MV-4-11 (cell line): ENCODE data around the gene CLEC5A.
"Not testable (repeated sequence)": the region's sequence is repeated elsewhere in the genome, so short reads cannot be mapped to it uniquely, and the experiment has no call there.

ENCODE experiments used
- DNase-seq: peaks from one replicate; lab custom pipeline; 2025; lab: John Stamatoyannopoulos, UW

The CLEC5A gene

DNA sequence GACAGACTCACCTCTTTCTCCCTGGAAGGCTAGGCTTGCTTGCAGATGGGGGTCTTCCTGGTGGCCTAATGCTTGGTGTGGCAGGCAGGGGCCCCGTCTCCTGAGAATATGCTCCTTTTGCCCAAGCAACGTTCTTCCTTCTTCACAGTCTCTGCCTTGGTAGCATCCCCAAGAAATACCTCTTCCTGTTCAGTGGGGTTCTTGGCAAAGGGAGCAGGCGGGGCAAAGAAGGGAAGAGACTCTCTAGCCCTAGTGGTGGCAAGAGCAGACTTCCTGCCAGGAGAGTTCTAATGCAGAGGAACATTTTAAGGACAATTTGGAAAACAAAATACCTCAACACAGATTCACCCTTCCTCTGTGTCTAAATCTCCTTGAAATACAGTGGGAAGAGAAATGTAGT is at the start of gene CLEC5A:
CLEC5A (minus strand) TSS at position 179 of the 400 bp plus-strand sequence. CDS start 682 bp downstream, outside the sequence.
- DNase-seq = no peak

DNA sequence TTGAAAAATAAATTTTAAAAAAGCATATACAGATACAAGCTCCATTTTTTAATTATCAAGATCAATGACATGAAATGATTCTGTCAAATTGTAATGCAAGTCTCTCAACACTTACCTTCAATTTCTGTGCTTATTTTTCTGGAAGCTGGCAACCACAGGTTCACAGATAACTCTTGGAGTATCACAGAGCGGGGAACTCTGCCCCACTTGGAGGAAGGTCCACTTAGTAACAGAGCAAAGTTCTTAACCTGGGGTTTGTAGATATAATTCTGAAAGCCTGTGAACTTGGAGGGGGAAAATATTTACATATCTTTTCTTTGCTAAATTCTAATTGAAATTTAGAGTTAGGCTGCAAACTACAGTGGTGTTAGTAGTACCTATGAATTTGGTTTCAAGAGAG is 46.6 kb upstream of the CLEC5A start:
- DNase-seq = no peak

DNA sequence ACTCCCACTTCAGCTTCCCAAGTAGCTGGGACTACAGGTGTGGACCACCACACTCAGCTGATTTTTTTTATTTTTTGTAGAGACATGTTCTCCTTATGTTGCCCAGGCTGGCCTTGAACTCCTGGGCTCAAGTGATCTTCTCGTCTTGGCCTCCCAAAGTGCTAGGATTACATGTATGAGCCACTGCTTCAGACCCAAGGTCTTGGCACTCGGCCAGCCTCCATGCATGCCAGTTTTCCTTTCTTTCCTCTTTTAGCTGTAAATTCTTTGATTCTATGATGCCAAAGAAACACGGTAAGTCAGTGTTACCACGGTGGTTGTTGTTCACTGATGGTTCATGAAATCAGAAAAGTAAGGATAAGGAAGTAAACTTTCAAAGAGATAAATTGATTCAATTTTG is 45.9 kb upstream of the CLEC5A start:
- DNase-seq = no peak

DNA sequence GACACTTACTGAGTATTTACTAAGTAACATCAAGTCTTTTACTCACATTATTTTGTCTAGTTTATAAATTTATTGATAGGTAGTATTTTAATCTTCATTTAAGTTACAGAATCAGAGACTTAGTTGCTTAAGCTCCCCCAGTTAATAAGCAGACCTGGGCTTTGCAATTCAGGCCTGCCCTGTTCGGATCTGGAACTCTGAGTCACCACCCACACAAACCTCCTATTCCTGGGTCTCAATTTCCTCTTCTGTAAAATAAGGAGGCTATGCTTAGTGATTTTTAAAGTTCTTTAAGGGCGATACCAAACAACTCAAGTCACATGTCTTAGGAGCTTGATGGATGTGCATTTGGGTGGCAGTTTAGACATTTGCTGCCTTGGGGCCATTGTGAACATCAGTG is 45.4 kb upstream of the CLEC5A start:
- peak; percentile 73 for DNase-seq

DNA sequence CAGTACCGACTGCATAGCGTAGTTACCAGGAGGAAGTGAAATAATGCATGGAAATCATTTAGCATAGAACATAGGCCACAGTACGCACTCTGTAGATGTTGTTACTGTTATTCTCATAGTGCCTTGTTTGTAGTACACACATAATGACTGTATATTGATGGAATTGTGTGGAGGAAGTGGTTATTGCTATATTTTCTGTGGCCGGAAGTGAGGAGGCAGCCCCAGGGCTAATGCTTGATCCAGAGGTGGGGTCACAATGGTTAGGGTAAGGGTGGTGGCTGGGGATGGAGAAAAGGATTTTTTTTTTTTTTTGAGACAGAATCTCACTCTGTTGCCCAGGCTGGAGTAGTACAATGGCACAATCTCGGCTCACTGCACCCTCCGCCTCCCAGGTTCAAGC is 44.4 kb upstream of the CLEC5A start:
- peak; percentile 65 for DNase-seq

DNA sequence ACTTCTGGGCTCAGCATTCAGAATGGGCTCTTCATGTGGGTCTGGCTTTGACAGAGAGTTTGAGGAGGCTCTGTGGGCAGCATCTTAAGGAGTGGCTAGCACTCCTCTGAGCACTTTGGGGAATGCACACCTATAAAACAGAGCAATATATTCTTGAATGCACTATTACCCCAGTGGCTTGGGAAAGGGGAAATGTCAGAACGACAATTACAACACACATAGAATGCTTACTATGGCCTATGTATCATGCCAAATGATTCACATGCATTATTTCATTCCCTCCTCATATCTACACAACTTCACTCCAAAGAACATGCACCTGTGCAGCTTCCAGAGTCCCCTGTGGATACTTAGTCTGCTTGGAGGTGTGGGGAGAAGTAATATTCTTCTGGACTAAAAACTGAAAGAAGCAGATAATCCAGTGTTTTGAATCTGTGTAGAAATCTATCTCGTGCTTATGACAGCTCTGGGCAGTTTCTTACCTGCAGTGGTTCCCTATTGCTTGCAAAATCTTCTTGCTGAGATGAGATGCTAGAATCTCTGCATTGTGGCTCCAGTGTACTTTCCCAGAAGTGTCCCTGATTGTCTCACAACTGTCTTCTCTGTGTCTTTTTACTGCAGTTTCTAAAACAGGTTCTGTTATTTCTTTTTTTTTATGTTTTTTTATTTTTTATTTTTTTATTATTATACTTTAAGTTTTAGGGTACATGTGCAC is 43.4 kb upstream of the CLEC5A start:
- DNase-seq = peak; percentile 3

DNA sequence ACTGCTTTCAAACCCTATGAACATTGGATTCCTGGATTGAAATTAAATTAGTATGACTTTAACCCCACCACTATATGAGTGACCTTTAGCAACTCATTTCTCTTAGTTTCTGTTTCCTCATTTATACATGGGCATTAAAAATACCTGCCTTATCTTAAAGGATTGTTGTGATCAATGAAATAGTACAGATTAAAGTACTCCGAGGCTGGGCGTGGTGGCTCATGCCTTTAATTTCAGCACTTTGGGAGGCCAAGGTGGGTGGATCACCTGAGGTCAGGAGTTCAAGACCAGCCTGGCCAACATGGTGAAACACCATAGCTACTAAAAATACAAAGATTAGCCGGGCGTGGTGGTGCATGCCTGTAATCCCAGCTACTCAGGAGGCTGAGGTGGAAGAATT is 41.0 kb upstream of the CLEC5A start:
- not testable (repeated sequence) for DNase-seq

DNA sequence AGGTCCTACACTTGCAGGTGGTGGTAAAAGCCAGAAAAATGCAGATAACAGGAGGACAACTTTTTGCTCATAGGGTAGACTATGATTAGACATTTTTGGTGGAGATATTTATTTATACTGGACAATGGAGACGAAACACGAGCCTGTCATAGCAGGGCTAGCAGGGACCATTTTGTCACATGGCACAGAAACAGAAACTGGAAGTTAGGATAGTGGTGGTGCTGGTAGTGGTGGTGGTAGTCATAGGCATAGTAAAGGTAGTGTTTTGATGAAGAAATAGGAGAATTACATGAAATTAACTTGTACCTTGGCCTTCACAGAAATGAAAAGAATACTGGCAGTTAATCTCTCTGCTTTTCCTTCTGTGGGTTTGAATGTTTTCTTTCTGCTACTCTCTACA is 40.1 kb upstream of the CLEC5A start:
- DNase-seq = no peak

DNA sequence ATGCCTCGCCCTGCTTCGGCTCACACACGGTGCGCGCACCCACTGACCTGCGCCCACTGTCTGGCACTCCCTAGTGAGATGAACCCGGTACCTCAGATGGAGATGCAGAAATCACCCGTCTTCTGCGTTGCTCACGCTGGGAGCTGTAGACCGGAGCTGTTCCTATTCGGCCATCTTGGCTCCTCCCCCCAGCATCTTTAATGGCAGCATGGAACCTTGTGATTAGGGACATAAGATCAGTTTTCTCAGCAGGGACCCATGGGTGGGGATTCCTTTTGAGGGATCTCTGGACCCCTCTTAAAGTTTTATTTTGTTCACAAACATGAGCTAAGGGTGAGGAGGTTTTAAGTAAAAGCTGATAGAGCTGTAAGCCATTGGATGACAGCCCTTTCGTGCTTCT is 39.2 kb upstream of the CLEC5A start:
- DNase-seq = not testable (repeated sequence)

DNA sequence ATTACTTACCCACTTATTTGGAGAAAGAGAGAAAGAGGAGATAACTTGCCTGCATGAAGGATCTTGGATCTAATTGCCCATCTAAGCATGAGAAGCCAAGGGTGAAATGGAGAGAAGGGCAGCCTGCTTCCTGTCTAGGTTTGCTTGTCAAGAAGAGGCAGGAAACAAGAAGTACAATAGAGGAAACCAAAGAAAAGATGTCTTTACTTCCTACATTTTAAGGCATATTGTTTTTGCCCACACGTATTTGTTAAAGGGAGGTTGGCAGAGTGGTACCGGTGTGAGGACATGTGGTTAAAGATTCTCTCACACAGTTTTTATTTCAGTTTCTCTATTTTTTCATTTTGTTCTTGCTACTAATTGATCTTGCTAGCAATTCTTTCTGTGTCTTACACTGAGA is 32.8 kb upstream of the CLEC5A start:
- DNase-seq = peak; percentile 20

DNA sequence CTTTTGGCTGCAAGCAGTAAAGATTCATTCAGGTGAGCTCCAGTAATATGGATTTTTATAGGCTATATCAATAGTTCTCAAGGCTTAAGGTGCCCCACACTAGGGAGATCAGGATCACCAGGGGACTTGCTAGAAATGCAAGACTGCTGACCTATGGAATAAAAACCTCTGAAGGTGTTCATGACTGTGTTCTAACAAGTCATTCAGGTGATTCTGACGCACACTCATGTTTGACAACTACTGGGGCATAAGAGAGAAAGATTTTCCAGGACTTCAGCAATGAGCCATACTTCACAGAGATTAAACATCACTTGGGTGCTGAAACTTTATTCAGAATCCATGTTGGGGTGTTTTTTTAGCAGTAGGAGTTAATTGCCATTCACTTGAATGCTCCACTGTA is 31.6 kb upstream of the CLEC5A start:
- no peak for DNase-seq

DNA sequence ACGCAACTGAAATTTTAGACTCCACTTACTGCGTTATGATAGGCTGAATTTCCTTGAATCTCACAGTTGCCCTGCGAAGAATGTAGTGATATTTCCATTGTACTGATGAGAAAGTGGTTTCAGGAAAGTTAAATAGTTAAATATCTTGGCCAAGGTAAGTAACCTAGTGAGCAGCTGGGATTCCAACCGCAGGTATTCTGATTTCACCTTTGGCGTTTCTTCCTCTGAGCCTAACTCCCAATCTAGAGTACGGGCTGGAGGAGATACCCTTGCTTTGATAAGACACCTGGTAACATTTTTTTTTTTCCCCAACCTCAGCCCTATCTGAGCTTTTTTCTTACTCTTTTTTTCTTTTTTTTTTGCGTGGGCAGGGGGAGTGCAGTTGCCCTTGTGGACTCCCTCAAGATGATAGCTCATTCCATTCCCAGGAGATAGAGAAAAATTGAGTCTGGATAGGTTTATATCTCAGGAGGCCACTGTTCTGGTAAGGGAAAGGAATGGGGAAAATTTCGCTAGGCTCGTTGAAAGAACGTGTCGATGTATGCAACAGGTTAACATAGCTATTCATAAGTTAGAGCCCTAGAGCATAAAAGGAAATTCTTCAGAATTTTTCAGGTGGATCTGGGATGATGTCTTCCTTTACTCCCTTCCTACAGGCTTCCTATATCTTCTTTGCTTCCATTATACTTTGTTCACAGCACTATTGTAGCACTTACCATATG is 29.9 kb upstream of the CLEC5A start:
- no peak for DNase-seq

DNA sequence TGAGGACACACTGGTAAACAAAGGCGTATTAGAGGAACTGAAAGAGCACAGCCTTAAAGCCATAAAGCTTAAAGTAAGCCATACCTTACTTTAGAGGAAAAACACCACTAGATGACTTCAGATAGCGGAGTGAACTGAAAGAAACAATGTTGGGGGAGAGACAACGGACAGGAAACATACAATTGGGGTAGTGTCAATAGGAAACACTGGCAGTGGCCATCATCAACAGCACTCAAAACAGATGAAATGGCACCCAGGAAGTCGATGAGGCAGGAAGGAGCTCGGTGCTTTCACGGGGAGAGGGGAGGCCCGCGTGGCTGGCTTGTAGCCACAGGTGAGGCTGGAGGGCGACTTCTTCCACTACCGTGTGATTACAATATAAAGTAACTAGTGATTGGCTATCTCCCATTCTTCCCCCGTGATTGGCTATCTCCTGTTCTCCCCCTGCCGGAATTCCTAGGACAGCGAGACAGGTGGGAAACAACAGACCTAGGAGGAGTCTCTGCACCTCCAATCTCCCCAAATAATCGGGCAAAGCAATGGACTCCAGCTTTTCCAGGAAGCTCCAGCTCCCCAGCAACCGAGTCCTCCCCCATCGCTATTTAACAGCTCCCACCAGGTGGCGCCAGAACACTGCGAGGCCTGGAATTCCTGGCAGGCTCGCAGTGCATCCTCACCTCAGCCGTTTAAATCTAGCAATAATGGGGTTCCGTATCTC is 29.2 kb upstream of the CLEC5A start:
- DNase-seq = peak; percentile 44

DNA sequence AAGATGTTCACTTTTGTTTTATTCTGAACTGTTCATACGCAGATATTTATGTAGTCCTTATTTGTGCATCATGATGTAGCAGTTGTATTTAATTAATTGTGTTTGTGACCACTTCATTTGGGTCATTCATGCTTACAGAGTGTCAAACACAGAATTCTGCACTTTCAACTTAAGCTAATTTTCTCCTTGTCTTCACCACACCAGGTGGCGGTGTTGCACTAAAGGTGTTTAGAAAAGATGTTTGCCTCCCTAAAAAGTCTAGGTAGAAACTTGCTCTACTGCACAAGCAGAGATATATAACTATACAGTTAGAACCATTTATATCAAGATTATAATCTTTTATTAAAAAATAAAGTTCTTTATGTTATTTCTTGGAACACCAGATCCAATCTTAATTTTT is 28.1 kb upstream of the CLEC5A start:
- DNase-seq = no peak

DNA sequence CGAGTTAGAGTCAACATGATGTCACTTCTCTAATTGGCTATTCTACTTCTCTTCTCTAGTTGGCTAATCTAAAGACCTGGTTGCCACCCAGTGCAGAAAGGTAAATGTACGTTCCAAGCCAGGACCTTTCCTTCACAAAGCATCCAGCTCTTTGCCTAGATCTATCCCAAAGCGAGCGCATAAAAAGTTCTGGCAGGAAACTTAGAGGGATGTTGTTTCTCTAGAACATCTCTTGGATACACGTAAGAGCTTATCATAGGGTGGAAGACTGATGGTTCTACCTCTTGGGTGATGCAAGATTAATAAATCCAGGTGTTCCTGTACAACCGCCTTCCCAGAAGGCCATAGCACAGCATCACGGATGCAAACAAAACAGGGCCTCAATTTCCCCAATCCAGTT is 26.9 kb upstream of the CLEC5A start, which contains the start of gene TAS2R38:
TAS2R38 (minus strand) TSS at position 101 of the 400 bp plus-strand sequence; CDS start at position 17, 84 bp downstream.
- DNase-seq = no peak

DNA sequence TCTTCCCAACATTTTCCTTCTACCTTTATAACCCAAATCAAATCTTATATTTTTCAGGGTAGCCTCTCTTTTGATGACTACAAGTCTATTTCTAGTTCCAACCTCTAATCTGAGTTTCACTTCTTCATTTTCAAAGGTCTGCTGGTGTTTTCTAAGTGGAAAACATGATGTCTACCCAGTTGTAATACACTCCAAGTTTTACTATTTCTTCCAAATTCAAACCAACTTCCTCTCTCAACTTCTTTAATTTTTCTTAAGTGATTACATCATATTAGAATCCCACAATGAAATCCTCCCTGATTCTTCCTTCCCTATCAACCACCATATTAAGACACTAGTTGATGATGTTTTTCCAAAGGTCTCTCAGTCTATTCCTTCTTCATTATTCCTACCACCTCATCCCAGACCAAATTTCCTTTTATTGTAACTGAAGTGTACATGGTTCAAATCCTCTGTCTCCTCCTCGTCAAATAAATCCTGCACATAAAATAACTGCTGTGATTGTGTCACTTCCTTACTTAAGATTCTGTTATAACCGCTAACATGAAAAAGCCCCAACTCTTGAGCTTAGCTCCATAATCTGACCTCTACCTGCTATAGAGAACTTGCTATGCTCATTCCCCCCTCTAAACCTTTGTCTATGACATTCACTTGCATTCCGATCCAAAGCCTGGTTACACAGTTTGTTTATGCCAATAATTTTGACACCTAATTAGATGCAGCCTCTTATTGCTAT is 14.1 kb upstream of the CLEC5A start:
- peak; percentile 98 for DNase-seq

DNA sequence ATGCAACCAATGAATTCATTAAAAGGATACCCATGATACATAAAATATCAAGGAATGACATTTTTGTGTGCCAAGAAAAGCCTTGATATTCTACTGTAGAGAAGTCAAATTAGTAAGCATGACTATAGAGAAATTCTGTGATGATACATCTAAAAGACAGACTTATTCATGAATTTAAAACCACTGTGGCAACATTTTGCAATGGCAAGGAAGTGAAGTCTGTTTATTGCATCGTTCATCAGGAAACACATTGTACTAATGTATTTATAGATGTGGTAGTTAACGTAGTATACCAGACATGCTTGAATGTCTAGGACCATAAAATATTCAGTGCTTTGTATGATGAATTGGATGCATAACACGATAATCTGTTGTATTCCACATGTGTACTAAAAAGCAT is 9.3 kb upstream of the CLEC5A start:
- DNase-seq = peak; percentile 94

DNA sequence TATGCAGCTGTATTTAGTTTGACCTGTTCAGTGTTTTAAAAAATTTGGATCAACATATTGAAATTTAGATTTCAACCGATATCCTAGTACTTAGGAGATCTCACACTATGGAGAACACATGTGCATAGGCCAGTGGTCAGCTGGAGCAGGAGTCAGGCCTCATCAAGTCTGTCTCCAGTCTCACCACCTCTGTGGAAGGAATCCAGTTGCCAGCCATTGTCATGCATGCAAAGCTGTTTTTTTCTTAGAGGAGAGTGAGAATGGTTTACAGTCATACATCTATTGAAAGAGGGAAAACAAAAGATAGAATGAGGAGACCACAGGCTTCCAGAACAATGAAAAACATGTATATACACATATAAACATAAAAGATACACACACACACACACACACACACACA is 7.6 kb upstream of the CLEC5A start:
- no peak for DNase-seq

DNA sequence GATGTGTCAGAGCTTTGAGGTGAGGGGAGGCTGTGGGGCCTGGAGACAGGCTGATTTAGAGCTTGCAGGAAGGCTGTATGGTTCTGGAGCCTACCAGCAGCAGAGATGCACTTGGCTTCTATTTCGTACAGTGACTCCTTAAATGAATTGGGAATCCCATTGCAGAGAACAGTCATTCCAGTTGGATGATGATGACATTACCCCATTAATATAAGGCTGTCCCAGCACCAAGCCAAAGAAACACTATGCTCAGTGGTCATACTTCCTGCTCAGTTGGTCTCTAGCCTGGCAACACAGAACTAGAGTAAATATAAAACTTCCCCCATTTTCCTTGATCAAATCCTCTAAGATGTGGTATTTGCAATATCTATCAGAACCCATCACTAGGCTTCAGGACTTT is 5.7 kb upstream of the CLEC5A start:
- DNase-seq = peak; percentile 15

DNA sequence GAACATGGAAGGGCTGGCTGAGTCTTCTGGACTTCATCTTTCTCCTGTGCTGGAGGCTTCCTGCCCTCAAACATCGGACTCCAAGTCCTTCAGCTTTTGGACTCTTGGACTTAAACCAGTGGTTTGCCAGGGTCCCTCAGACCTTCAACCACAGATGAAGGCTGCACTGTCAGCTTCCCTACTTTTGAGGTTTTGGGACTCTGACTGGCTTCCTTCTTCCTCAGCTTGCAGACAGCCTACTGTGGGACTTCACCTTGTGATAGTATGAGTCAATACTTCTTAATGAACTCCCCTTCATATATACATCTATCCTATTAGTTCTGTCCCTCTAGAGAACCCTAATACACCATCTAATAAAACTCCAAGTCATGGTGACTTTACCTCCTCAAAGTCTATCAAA is 4.0 kb upstream of the CLEC5A start:
- DNase-seq = peak; percentile 62

DNA sequence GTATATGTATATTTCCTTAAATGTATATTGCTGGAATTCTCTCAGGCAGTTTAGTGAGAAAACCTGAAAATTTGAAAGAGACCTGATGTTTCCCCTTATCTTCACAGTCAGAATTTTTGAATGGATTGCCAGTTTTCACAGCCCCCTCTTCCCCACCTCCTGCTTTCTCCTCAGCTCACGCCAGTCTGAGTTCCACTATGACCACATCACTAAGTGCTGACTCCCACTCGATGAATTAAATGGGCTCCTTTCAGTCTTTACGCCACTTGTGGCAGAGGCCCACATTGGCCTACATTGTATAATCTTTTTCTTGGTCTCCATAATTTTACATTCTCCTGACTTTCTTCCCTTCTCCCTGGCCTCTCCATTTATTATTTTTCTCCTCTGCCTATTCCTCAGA is 3.1 kb upstream of the CLEC5A start:
- no peak for DNase-seq

DNA sequence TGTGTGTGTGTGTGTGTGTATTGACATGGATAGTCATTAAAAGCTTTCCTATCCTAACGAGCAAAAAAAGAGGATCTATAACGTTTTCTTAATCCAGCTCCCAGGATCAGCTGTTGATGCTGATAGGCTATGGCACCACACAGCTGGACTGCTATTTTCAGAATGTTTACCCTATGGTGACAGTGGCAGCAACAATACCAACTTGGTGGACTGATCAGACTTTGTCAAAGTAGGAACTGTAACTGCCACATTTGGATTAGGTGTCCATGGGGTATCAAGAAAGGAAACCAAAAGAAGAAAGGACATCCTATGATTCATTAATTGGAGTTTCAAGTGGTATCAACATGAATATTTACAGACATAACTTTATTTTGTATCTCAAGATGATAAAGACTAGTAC is 2.7 kb upstream of the CLEC5A start:
- DNase-seq = peak; percentile 94
